Hematopoietic multipotent progenitor cell (in vitro differentiated cells): ENCODE data around the gene VSIG4. TPM values are rescaled to one million over a fixed set of nuclear protein-coding genes. Genes with fewer than 3 reads are reported as not detected.

Experiments
- DNase-seq, 3 donors: peaks; one replicate each; pipeline ENCODE4 v3.0.0-alpha.2; 2011 to 2015; ENCODE audit warnings: low read depth in 2 of 3, low spot score in 2 of 3
- total RNA-seq: library from RNA; depleted of rRNA; stranded (reverse); fragments of >200 nt; gene quantifications from one replicate; pipeline ENCODE4 v1.2.3, GENCODE V29; 2012

The VSIG4 gene
- total RNA-seq, 1 donor = 0.27 TPM

- DNase-seq = no peak
Measured at GRCh38 chrX:66012094-66012534, 27.8 kb downstream of the VSIG4 start.

GRCh38 chrX:66009231-66009845 is 30.5 kb downstream of the VSIG4 start:
- DNase-seq = peak in 1 of 3 donors; percentile 55

GRCh38 chrX:66008328-66008970 is 31.4 kb downstream of the VSIG4 start:
- DNase-seq = no peak

GRCh38 chrX:66007851-66008250 is 32.0 kb downstream of the VSIG4 start:
- no peak for DNase-seq

GRCh38 chrX:66005830-66006449 is 33.9 kb downstream of the VSIG4 start:
- DNase-seq = peak in 1 of 3 donors; percentile 63

GRCh38 chrX:66004928-66005829 is 34.7 kb downstream of the VSIG4 start:
- DNase-seq = peak in 2 of 3 donors; percentile 62 to 75

GRCh38 chrX:66002824-66003680 is 36.8 kb downstream of the VSIG4 start:
- DNase-seq = no peak

GRCh38 chrX:66001596-66001995 is 38.3 kb downstream of the VSIG4 start:
- DNase-seq = no peak

- DNase-seq = no peak
Measured at GRCh38 chrX:66000628-66001272, 39.1 kb downstream of the VSIG4 start.

GRCh38 chrX:66000178-66000577 is 39.7 kb downstream of the VSIG4 start:
- no peak for DNase-seq

GRCh38 chrX:65999563-66000148 is 40.2 kb downstream of the VSIG4 start:
- DNase-seq = no peak

GRCh38 chrX:65999029-65999562 is 40.8 kb downstream of the VSIG4 start:
- no peak for DNase-seq

GRCh38 chrX:65997978-65998717 is 41.7 kb downstream of the VSIG4 start:
- DNase-seq = peak in 2 of 3 donors; percentile 70 to 79

GRCh38 chrX:65994519-65995506 is 45.1 kb downstream of the VSIG4 start:
- DNase-seq = peak in 1 of 3 donors; percentile 15

GRCh38 chrX:65993915-65994460 is 45.9 kb downstream of the VSIG4 start:
- DNase-seq = no peak

- DNase-seq = no peak
Measured at GRCh38 chrX:65993332-65993731, 46.5 kb downstream of the VSIG4 start.

- no peak for DNase-seq
Measured at GRCh38 chrX:65990702-65991101, 49.2 kb downstream of the VSIG4 start.
